HG03095 (cell line): ENCODE measurements around the gene SLC38A2.
"Not testable (repeated sequence)": the region's sequence is repeated elsewhere in the genome, so short reads cannot be mapped to it uniquely, and the experiment has no call there.

Experiments used
- ATAC-seq: cut with Tn5 transposase; IDR thresholded peaks from one replicate; pipeline ENCODE4 v1.9.1; 2021; ENCODE audit warnings: moderate library complexity; ENCODE audit not compliant: unreplicated experiment

The SLC38A2 gene

DNA sequence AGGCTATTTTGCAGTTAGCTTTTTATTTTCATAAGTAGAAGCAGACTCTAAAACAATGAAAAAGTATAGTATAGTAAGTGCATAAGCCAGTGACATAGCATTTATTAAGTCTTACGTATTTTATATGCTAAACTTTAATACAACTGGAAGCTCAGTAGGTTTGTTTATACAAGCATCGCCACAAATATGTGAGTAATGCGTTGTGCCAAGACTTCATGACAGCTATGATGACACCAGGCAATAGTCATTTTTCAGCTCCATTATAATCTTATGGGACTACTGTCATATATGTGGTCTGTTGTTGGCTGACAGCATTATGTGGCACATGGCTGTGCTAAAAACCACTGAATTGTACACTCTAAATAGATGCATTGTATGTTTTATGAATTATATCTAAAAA lies 40.3 kb downstream of the SLC38A2 start:
- ATAC-seq, result no peak

DNA sequence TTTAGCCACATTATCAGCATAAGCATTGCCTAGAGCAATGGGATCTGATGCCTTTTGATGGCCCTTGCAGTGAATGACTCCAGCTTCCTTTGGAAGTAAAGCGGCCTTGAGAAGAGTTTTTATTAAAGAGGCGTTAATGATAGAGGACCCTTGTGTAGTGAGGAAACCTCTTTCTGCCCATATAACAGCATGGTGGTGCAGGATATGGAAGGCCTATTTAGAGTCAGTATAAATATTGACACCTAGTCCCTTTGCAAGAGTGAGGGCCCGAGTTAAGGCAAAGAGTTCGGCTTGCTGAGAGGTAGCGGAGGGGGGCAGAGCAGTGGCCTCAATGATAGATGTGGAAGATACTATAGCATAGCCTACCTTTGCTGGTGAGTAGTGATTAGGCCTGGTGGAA lies 47.5 kb downstream of the SLC38A2 start:
- ATAC-seq, result not testable (repeated sequence)

DNA sequence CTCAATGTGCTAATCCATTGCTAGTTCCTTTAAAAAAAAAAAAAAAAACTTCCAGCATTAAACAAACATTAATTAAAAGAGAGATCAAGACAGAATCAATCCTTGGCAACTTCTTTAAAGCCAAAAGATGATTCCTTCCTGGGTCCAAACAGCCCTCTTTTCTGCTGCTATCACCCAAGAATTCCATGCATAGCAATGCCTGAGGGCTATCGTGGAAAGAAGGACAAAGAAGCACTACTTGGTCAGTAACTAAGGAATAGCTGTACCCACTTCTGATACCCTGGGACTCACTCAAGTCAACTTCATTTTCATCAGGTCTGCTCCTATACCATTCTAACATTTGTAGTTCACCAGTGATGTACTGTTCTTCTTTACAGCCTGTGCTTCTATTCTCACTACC lies 51.8 kb downstream of the SLC38A2 start:
- ATAC-seq, result no peak

DNA sequence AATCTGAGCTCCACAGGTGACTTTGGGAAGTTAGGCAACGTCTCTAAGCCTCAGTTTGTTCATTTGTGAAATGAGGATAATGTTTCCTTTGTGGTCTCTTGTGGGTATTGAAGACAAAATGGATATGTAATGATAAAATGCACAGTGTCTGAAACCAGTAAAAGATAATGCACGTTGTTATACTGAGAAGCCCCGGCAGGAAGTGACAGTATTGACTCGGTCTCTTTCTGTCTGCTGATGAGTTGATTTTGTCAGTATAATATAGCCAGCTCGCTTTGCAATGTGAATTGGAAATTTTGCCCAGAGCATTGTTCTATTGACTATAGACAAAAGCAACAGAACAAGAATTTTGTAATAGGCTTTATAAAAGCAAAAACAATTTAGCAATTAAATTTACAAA lies 54.5 kb downstream of the SLC38A2 start:
- no peak for ATAC-seq
